Measurements from ENCODE around the gene TMEM205. TPM values are rescaled to one million over a fixed set of nuclear protein-coding genes. Genes with fewer than 3 reads are reported as not detected.

Gene TMEM205
- total RNA-seq, 1 donor from 2014 or later, result 70.6 TPM

GRCh38 chr19:11364935-11365334, 18.9 kb upstream of the TMEM205 start:
- FAIRE-seq (no peak), DNase-seq (ENCODE audit: low read depth) (no peak)
- no peaks in the 10 kb centered on the region for H3K27me3 ChIP-seq (ENCODE audit: control insufficient read depth, insufficient read depth, low read length)
- no peak overlapping the region for H3K4me3 ChIP-seq (ENCODE audit: low read depth, low read length)
- H3K36me3 ChIP-seq (ENCODE audit: control insufficient read depth, insufficient read depth, low read length), result peaks cover 14% of the 10 kb centered on the region
- TF ChIP-seq CTCF (IDR thresholded peaks at IDR 0.05; ENCODE audit: insufficient read depth, low read length, severe bottlenecking), result no peak

GRCh38 chr19:11364296-11364904, 18.3 kb upstream of the TMEM205 start:
- H3K36me3 ChIP-seq (ENCODE audit: control insufficient read depth, insufficient read depth, low read length), result peaks cover 13% of the 10 kb centered on the region
- no peaks in the 10 kb centered on the region for H3K27me3 ChIP-seq (ENCODE audit: control insufficient read depth, insufficient read depth, low read length)
- no peak overlapping the region for H3K4me3 ChIP-seq (ENCODE audit: low read depth, low read length)

GRCh38 chr19:11363881-11364280, 17.8 kb upstream of the TMEM205 start:
- Histone ChIP-seq H3K27me3 (ENCODE audit: control insufficient read depth, insufficient read depth, low read length) (no peaks in the 10 kb centered on the region), H3K4me3 (ENCODE audit: low read depth, low read length) (no peak overlapping the region), H3K36me3 (ENCODE audit: control insufficient read depth, insufficient read depth, low read length) (peaks cover 13% of the 10 kb centered on the region)
- FAIRE-seq (no peak), DNase-seq (ENCODE audit: low read depth) (no peak)
- no peak for TF ChIP-seq CTCF (IDR thresholded peaks at IDR 0.05; ENCODE audit: insufficient read depth, low read length, severe bottlenecking)

More at GRCh38 chr19:11364296-11364904, 18.3 kb upstream of the TMEM205 start:
- DNase-seq (ENCODE audit: low read depth), result no peak
- no peak for TF ChIP-seq CTCF (IDR thresholded peaks at IDR 0.05; ENCODE audit: insufficient read depth, low read length, severe bottlenecking)
- FAIRE-seq, result no peak

GRCh38 chr19:11361771-11362731, 16.0 kb upstream of the TMEM205 start:
- FAIRE-seq (no peak), DNase-seq (ENCODE audit: low read depth) (no peak)
- H3K36me3 ChIP-seq (ENCODE audit: control insufficient read depth, insufficient read depth, low read length), result peaks cover 10% of the 10 kb centered on the region
- no peak overlapping the region for H3K4me3 ChIP-seq (ENCODE audit: low read depth, low read length)
- TF ChIP-seq CTCF (IDR thresholded peaks at IDR 0.05; ENCODE audit: insufficient read depth, low read length, severe bottlenecking), result no peak
- no peaks in the 10 kb centered on the region for H3K27me3 ChIP-seq (ENCODE audit: control insufficient read depth, insufficient read depth, low read length)

- Histone ChIP-seq H3K27me3 (ENCODE audit: control insufficient read depth, insufficient read depth, low read length) (no peaks in the 10 kb centered on the region), H3K36me3 (ENCODE audit: control insufficient read depth, insufficient read depth, low read length) (peaks cover 10% of the 10 kb centered on the region), H3K4me3 (ENCODE audit: low read depth, low read length) (no peak overlapping the region)
- FAIRE-seq, result no peak
- DNase-seq (ENCODE audit: low read depth), result peak; percentile 45
- no peak for TF ChIP-seq CTCF (IDR thresholded peaks at IDR 0.05; ENCODE audit: insufficient read depth, low read length, severe bottlenecking)
Measured at GRCh38 chr19:11361037-11361770, 15.1 kb upstream of the TMEM205 start.
